ENCODE measurements around the gene ZNF718. TPM values are rescaled to one million over a fixed set of nuclear protein-coding genes. Genes with fewer than 3 reads are reported as not detected.
"Not testable (repeated sequence)": the region's sequence is repeated elsewhere in the genome, so short reads cannot be mapped to it uniquely, and the experiment has no call there.

Gene ZNF718
- total and polyA plus RNA-seq, 2 of the 13 experiments (the other 11 are each of a cell fraction or from before 2014, with no cell fraction given), result not detected

GRCh38 chr4:205097-205756 lies 80.9 kb downstream of the ZNF718 start:
- Histone ChIP-seq H3K4me2 (ENCODE audit: low read depth, low read length) (no peak overlapping the region), H3K79me2 (ENCODE audit: insufficient read depth, low read length) (no peaks in the 10 kb centered on the region), H2AFZ (ENCODE audit: low read length) (no peak overlapping the region), H3K27ac (ENCODE audit: extremely low read length, insufficient read depth, low read length) (no peak overlapping the region), H3K9me3 (ENCODE audit: low read length) (peaks cover 92% of the 10 kb centered on the region), H3K4me1 (ENCODE audit: insufficient read depth, low read length) (no peaks in the 10 kb centered on the region), H3K27me3 (ENCODE audit: control insufficient read depth in 1 of 2, insufficient read depth in 2 of 2, low read length in 2 of 2) (no peaks in the 10 kb centered on the region), H3K9ac (ENCODE audit: insufficient read depth, low read depth, low read length) (no peak overlapping the region), H4K20me1 (ENCODE audit: insufficient read depth, low read length) (no peaks in the 10 kb centered on the region), H3K36me3 (replicated peaks in 1 of 2; ENCODE audit: control insufficient read depth in 1 of 2, insufficient read depth in 2 of 2, low read length in 2 of 2) (no peaks in the 10 kb centered on the region), H3K4me3 (replicated peaks in 1 of 3; ENCODE audit: insufficient read depth in 1 of 3, low read depth in 2 of 3, low read length in 3 of 3) (no peak overlapping the region)
- no peak for DNase-seq (ENCODE audit: low spot score)
- no TSS peak for BruUV-seq (replicated peaks)
- in situ Hi-C loops (cut with HindIII; ENCODE audit: extremely low pct_ligation_motif_present, low pct_unique_long_range_greater_than_20kb), result no loop called here
- no peak for ATAC-seq
- intact Hi-C loops (cut with micrococcal nuclease; ENCODE audit: unreplicated experiment), result no loop called here
- POLR2A ChIA-PET, result no interaction called here
- 69% methylated on average over 5 of the region's 24 CpGs for WGBS (ENCODE audit: low lambda C conversion rate)
- TF ChIP-seq ZNF343 (CRISPR knock-in tag; IDR thresholded peaks at IDR 0.05), result no peak
- CTCF ChIA-PET (ENCODE audit: low intra/inter-chr PET ratio, low total read pairs), result no interaction called here
- FAIRE-seq, result no peak

GRCh38 chr4:206054-206453 lies 81.8 kb downstream of the ZNF718 start:
- no TSS peak for BruUV-seq (replicated peaks)
- WGBS (ENCODE audit: low lambda C conversion rate), result 27% methylated on average over 4 of the region's 4 CpGs

GRCh38 chr4:208416-209096 lies 84.3 kb downstream of the ZNF718 start:
- H3K27me3 ChIP-seq (ENCODE audit: control insufficient read depth in 1 of 2, insufficient read depth in 2 of 2, low read length in 2 of 2); H3K4me3 ChIP-seq (replicated peaks in 1 of 3; ENCODE audit: insufficient read depth in 1 of 3, low read depth in 2 of 3, low read length in 3 of 3); H3K27ac ChIP-seq (ENCODE audit: extremely low read length, insufficient read depth, low read length); H3K79me2 ChIP-seq (ENCODE audit: insufficient read depth, low read length); H2AFZ ChIP-seq (ENCODE audit: low read length); CTCF ChIA-PET (ENCODE audit: low intra/inter-chr PET ratio, low total read pairs); BruUV-seq (replicated peaks); H4K20me1 ChIP-seq (ENCODE audit: insufficient read depth, low read length); H3K9ac ChIP-seq (ENCODE audit: insufficient read depth, low read depth, low read length); intact Hi-C loops (cut with micrococcal nuclease; ENCODE audit: unreplicated experiment); in situ Hi-C loops (cut with HindIII; ENCODE audit: extremely low pct_ligation_motif_present, low pct_unique_long_range_greater_than_20kb); H3K4me2 ChIP-seq (ENCODE audit: low read depth, low read length); FAIRE-seq; H3K4me1 ChIP-seq (ENCODE audit: insufficient read depth, low read length); ATAC-seq; POLR2A ChIA-PET; DNase-seq (ENCODE audit: low spot score); H3K36me3 ChIP-seq (replicated peaks in 1 of 2; ENCODE audit: control insufficient read depth in 1 of 2, insufficient read depth in 2 of 2, low read length in 2 of 2): not testable (repeated sequence)
- H3K9me3 ChIP-seq (ENCODE audit: low read length), result peaks cover 89% of the 10 kb centered on the region
- under 1% methylated on average over 3 of the region's 3 CpGs for WGBS (ENCODE audit: low lambda C conversion rate)

More at GRCh38 chr4:206054-206453, 81.8 kb downstream of the ZNF718 start:
- Histone ChIP-seq H3K4me3 (replicated peaks in 1 of 3; ENCODE audit: insufficient read depth in 1 of 3, low read depth in 2 of 3, low read length in 3 of 3) (no peak overlapping the region), H2AFZ (ENCODE audit: low read length) (no peak overlapping the region), H3K27ac (ENCODE audit: extremely low read length, insufficient read depth, low read length) (no peak overlapping the region), H3K27me3 (ENCODE audit: control insufficient read depth in 1 of 2, insufficient read depth in 2 of 2, low read length in 2 of 2) (no peaks in the 10 kb centered on the region), H3K79me2 (ENCODE audit: insufficient read depth, low read length) (no peaks in the 10 kb centered on the region), H3K36me3 (replicated peaks in 1 of 2; ENCODE audit: control insufficient read depth in 1 of 2, insufficient read depth in 2 of 2, low read length in 2 of 2) (no peaks in the 10 kb centered on the region), H3K4me1 (ENCODE audit: insufficient read depth, low read length) (no peaks in the 10 kb centered on the region), H3K4me2 (ENCODE audit: low read depth, low read length) (no peak overlapping the region), H3K9ac (ENCODE audit: insufficient read depth, low read depth, low read length) (no peak overlapping the region), H3K9me3 (ENCODE audit: low read length) (peaks cover 92% of the 10 kb centered on the region), H4K20me1 (ENCODE audit: insufficient read depth, low read length) (no peaks in the 10 kb centered on the region)
- in situ Hi-C loops (cut with HindIII; ENCODE audit: extremely low pct_ligation_motif_present, low pct_unique_long_range_greater_than_20kb) (no loop called here), intact Hi-C loops (cut with micrococcal nuclease; ENCODE audit: unreplicated experiment) (no loop called here)
- no peak for ATAC-seq
- TF ChIP-seq CREB1 (IDR thresholded peaks at IDR 0.05), result peak; percentile 85; the same call in 1 of the 2 replicates
- no peak for TF ChIP-seq CREB1 (CRISPR knock-in tag; IDR thresholded peaks at IDR 0.05)
- TF ChIP-seq PHB2 (IDR thresholded peaks at IDR 0.05; ENCODE audit: partially characterized antibody), result peak; percentile 93
- 0 out of 2 replicates have a peak, but pooled peaks have one; percentile 24 for TF ChIP-seq FOXP1 (IDR thresholded peaks at IDR 0.05)
- no peak for TF ChIP-seq FOXP1 (CRISPR knock-in tag; IDR thresholded peaks at IDR 0.05)
- no peak for TF ChIP-seq DBP (CRISPR knock-in tag; IDR thresholded peaks at IDR 0.05; ENCODE audit: not compliant biosample characterization)
- FAIRE-seq, result no peak
- CTCF ChIA-PET (ENCODE audit: low intra/inter-chr PET ratio, low total read pairs), result no interaction called here
- no peak for DNase-seq (ENCODE audit: low spot score)
- POLR2A ChIA-PET, result no interaction called here
